Effector memory CD4-positive, alpha-beta T cell (primary cell): ENCODE measurements around the gene HYI.

Experiments
- DNase-seq, 3 donors: peaks; one replicate each; pipeline ENCODE4 v3.0.0-alpha.2; 2020
- H3K27ac ChIP-seq: 2 replicates; pipeline ENCODE4 v1.7.0; 2013; ENCODE audit warnings: mild to moderate bottlenecking, low read length, moderate library complexity; ENCODE audit not compliant: insufficient read depth, poor library complexity, severe bottlenecking
- H3K27me3 ChIP-seq: replicated peaks from 2 replicates; pipeline ENCODE4 v1.7.0; 2013; ENCODE audit warnings: mild to moderate bottlenecking, low read length; ENCODE audit not compliant: insufficient read depth, control insufficient read depth, poor library complexity, severe bottlenecking
- H3K36me3 ChIP-seq: 2 replicates; pipeline ENCODE4 v1.7.0; 2013; ENCODE audit warnings: mild to moderate bottlenecking, low read length, moderate library complexity; ENCODE audit not compliant: control insufficient read depth, insufficient read depth
- H3K4me1 ChIP-seq: 2 replicates; pipeline ENCODE4 v1.7.0; 2013; ENCODE audit warnings: low read length, mild to moderate bottlenecking; ENCODE audit not compliant: control insufficient read depth, insufficient read depth, poor library complexity, severe bottlenecking
- H3K4me3 ChIP-seq: 2 replicates; pipeline ENCODE4 v1.7.0; 2013; ENCODE audit warnings: low read length, low read depth, mild to moderate bottlenecking; ENCODE audit not compliant: insufficient read depth, poor library complexity, severe bottlenecking
- H3K9me3 ChIP-seq: 2 replicates; pipeline ENCODE4 v1.7.0; 2013; ENCODE audit warnings: mild to moderate bottlenecking, low read length, moderate library complexity; ENCODE audit not compliant: control insufficient read depth

The HYI gene

DNA sequence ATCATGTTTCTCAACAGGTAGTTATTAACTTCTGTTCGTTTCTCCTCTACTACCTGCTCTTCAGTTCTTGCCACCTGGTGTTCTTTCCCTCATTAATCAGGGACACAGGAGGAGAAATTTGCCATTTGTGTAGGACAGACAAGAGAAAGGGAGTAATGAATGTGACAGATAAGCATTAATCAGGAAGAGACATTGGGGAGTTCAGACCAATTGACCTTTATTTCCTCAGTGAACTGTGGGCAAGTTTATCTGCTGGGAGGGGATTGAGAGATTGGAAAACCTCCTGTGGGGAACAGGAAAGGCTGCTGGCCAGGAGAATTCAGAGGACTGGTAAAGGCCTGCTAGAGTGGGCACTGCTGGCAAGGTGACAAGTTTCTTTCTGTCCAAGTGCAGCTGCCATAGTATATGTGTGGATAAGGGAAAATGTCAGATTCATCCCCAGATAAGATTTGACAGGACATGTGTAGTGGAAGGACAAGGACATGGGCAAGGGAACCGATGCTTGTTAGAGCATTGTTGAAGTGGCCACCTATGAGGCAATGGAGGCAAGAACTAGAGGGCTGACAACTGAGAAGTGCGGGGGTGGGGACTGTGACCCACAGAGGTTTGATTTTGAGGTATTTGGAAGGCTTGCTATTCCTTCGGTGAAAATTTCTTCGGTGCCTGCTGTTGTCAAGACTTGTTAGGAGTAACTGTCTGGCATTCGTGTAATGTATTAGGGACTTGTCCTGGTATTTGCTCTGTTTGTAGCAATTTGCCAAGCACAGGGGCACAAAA, 51.5 kb downstream of the HYI start:
- Histone ChIP-seq H3K27me3 (no peaks in the 10 kb centered on the region), H3K4me3 (no peak overlapping the region), H3K36me3 (peaks cover 33% of the 10 kb centered on the region), H3K4me1 (no peaks in the 10 kb centered on the region), H3K27ac (no peak overlapping the region), H3K9me3 (no peaks in the 10 kb centered on the region)
- DNase-seq, result no peak
